Adrenal gland (tissue), 5 donors: Measurements from ENCODE around the gene ZNF341.

Source experiments
- CTCF ChIP-seq, 6 experiments: fragments of 450-650 bp in 4 of 6; fragments of 200-600 bp in 2 of 6; sonication (generic) in 1 of 6; IDR thresholded peaks; 1 replicate in 5 of 6; 2 replicates in 1 of 6; pipeline versions ENCODE4 v1.5.1 to v1.8.0; 2016 to 2021; ENCODE audit warnings: antibody characterized with exemption in 6 of 6, mild to moderate bottlenecking in 2 of 6, moderate library complexity in 1 of 6
- POLR2A ChIP-seq, 2 donors: fragments of 450-650 bp; IDR thresholded peaks; one replicate each; pipeline ENCODE4 v1.6.1; 2017; ENCODE audit warnings: antibody characterized with exemption in 2 of 2, mild to moderate bottlenecking in 2 of 2, moderate library complexity in 1 of 2
- donor health status: DM: no; HTN: no; CAD: no.

- TF ChIP-seq CTCF (IDR thresholded peaks at IDR 0.05) (no peak), POLR2A (IDR thresholded peaks at IDR 0.05) (no peak)
These were observed 96.6 kb downstream of the ZNF341 start for GRCh38 chr20:33828326-33828844.
